ENCODE results near the gene N4BP2. TPM values are rescaled to one million over a fixed set of nuclear protein-coding genes. Genes with fewer than 3 reads are reported as not detected.

Gene N4BP2
- total RNA-seq, 1 donor from 2014 or later, result 5.0 TPM

GRCh38 chr4:40200875-40201801 is 144.5 kb downstream of the N4BP2 start:
- H3K27me3 ChIP-seq (ENCODE audit: low read depth), result peaks cover 57% of the 10 kb centered on the region
- intact Hi-C loops (cut with micrococcal nuclease), result no loop called here

GRCh38 chr4:40201898-40202297 is 145.2 kb downstream of the N4BP2 start:
- no peak for DNase-seq
- H3K4me3 ChIP-seq, result no peak overlapping the region
- intact Hi-C loops (cut with micrococcal nuclease), result no loop called here
- TF ChIP-seq CTCF (IDR thresholded peaks at IDR 0.05; ENCODE audit: borderline replicate concordance), result no peak
- H3K27ac ChIP-seq (replicated peaks), result no peak overlapping the region
- peaks cover 49% of the 10 kb centered on the region for H3K27me3 ChIP-seq (ENCODE audit: low read depth)
- no peaks in the 10 kb centered on the region for H3K36me3 ChIP-seq
- no peaks in the 10 kb centered on the region for H3K9me3 ChIP-seq (replicated peaks)
- H3K4me1 ChIP-seq, result no peaks in the 10 kb centered on the region

More at GRCh38 chr4:40200875-40201801, 144.5 kb downstream of the N4BP2 start:
- no peak overlapping the region for H3K27ac ChIP-seq (replicated peaks)
- DNase-seq, result no peak
- no peak for TF ChIP-seq CTCF (IDR thresholded peaks at IDR 0.05; ENCODE audit: borderline replicate concordance)
- no peaks in the 10 kb centered on the region for H3K9me3 ChIP-seq (replicated peaks)
- H3K36me3 ChIP-seq, result no peaks in the 10 kb centered on the region
- H3K4me1 ChIP-seq, result no peaks in the 10 kb centered on the region
- no peak overlapping the region for H3K4me3 ChIP-seq

- Histone ChIP-seq H3K36me3 (no peaks in the 10 kb centered on the region), H3K4me1 (no peaks in the 10 kb centered on the region), H3K27ac (replicated peaks) (no peak overlapping the region), H3K4me3 (no peak overlapping the region), H3K9me3 (replicated peaks) (no peaks in the 10 kb centered on the region), H3K27me3 (ENCODE audit: low read depth) (peaks cover 45% of the 10 kb centered on the region)
- intact Hi-C loops (cut with micrococcal nuclease), result no loop called here
- no peak for TF ChIP-seq CTCF (IDR thresholded peaks at IDR 0.05; ENCODE audit: borderline replicate concordance)
- no peak for DNase-seq
These were observed 145.8 kb downstream of the N4BP2 start for GRCh38 chr4:40202474-40202873.

- Histone ChIP-seq H3K36me3 (no peaks in the 10 kb centered on the region), H3K27me3 (ENCODE audit: low read depth) (peaks cover 24% of the 10 kb centered on the region), H3K9me3 (replicated peaks) (no peaks in the 10 kb centered on the region), H3K4me1 (no peaks in the 10 kb centered on the region), H3K4me3 (no peak overlapping the region), H3K27ac (replicated peaks) (no peak overlapping the region)
- DNase-seq, result no peak
- no peak for TF ChIP-seq CTCF (IDR thresholded peaks at IDR 0.05; ENCODE audit: borderline replicate concordance)
- intact Hi-C loops (cut with micrococcal nuclease), result no loop called here
These were observed 148.0 kb downstream of the N4BP2 start for GRCh38 chr4:40204507-40205258.

- no peak overlapping the region for H3K4me3 ChIP-seq
- H3K36me3 ChIP-seq, result no peaks in the 10 kb centered on the region
- no peak for TF ChIP-seq CTCF (IDR thresholded peaks at IDR 0.05; ENCODE audit: borderline replicate concordance)
- no peaks in the 10 kb centered on the region for H3K4me1 ChIP-seq
- intact Hi-C loops (cut with micrococcal nuclease), result no loop called here
- H3K27me3 ChIP-seq (ENCODE audit: low read depth), result peaks cover 16% of the 10 kb centered on the region
- H3K27ac ChIP-seq (replicated peaks), result no peak overlapping the region
- H3K9me3 ChIP-seq (replicated peaks), result no peaks in the 10 kb centered on the region
- DNase-seq, result no peak
These were observed 148.9 kb downstream of the N4BP2 start for GRCh38 chr4:40205259-40206198.

Measured in left ventricle myocardium inferior (tissue), 1 donor.